Natural killer cell treated with Interleukin-12 subunit alpha and Interleukin-12 subunit beta and Interleukin-15 and Interleukin-18, amount 100 ng/mL, for 72 hours (primary cell): ENCODE measurements around the gene STAP2. TPM values are rescaled to one million over a fixed set of nuclear protein-coding genes. Genes with fewer than 3 reads are reported as not detected.

ENCODE experiments used
- ATAC-seq, 2 donors: fragments of 150-1000 bp; cut with Tn5 transposase in 1 of 2; sonication (Bioruptor Pico), chemical (Tn5 transposase) in 1 of 2; 2 replicates each; pipeline ENCODE4 v1.10.0; 2021
- DNase-seq: peaks from one replicate; pipeline ENCODE4 v3.0.0; 2022; ENCODE audit warnings: low spot score
- H3K27ac Mint-ChIP-seq, 2 donors: 1 replicate in 1 of 2; 2 replicates in 1 of 2; pipeline ENCODE4 v1.8.0; 2022; ENCODE audit warnings: mixed read lengths in 2 of 2, mild to moderate bottlenecking in 1 of 2, moderate library complexity in 1 of 2
- H3K27me3 Mint-ChIP-seq, 2 donors: 1 replicate in 1 of 2; 2 replicates in 1 of 2; pipeline ENCODE4 v1.8.0; 2022; ENCODE audit warnings: mixed read lengths in 2 of 2
- H3K36me3 Mint-ChIP-seq: one replicate; pipeline ENCODE4 v1.8.0; 2022; ENCODE audit warnings: mixed read lengths
- H3K4me1 Mint-ChIP-seq, 2 donors: 1 replicate in 1 of 2; 2 replicates in 1 of 2; pipeline ENCODE4 v1.8.0; 2022; ENCODE audit warnings: low read depth in 2 of 2, mixed read lengths in 2 of 2, mild to moderate bottlenecking in 1 of 2
- H3K4me3 Mint-ChIP-seq: one replicate; pipeline ENCODE4 v1.8.0; 2022; ENCODE audit warnings: mixed read lengths
- H3K9me3 Mint-ChIP-seq: 2 replicates; pipeline ENCODE4 v1.8.0; 2022; ENCODE audit warnings: mixed read lengths
- total RNA-seq, 2 donors: library from RNA; stranded (reverse); gene quantifications; one replicate each; pipeline ENCODE4 v1.2.3, GENCODE V29; 2022

The STAP2 gene
- total RNA-seq, 2 donors from 2014 or later, result 7.3 to 12.8 TPM

- Mint-ChIP-seq H3K27ac (peak overlapping the region in 1 of 2 donors; percentile 93), H3K27me3 (no peaks in the 10 kb centered on the region), H3K9me3 (no peaks in the 10 kb centered on the region), H3K4me3 (no peak overlapping the region), H3K36me3 (no peaks in the 10 kb centered on the region), H3K4me1 (peaks cover 22 to 26% of the 10 kb centered on the region in 2 donors)
- ATAC-seq (no peak), DNase-seq (no peak)
These were observed 27.4 kb upstream of the STAP2 start for GRCh38 chr19:4365791-4366665.

DNA sequence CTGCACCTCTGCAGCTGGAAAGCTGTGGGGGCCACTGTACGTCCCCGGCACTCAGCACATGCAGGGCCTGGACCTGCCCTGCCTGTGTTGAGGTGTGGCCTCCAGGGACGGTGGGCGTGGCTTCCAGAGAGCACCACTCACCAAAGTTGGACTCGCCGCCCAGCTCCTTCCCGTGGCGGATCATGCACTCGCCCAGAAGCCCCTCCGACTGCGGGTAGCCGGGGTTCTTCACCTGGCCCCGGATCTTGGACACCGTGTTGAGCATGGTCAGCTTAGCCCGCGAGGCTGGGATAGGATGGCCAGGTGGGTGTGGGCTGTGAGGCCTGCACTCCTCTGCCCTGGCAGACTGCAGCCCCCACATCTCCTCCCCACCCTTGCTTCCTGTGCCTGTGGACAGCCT lies 26.7 kb upstream of the STAP2 start:
- peak overlapping the region in 1 of 2 donors; percentile 93 for H3K27ac Mint-ChIP-seq
- no peak for DNase-seq
- ATAC-seq, result no peak
- H3K36me3 Mint-ChIP-seq, result no peaks in the 10 kb centered on the region
- no peaks in the 10 kb centered on the region for H3K9me3 Mint-ChIP-seq
- H3K4me1 Mint-ChIP-seq, result peaks cover 15 to 23% of the 10 kb centered on the region in 2 donors
- no peak overlapping the region for H3K4me3 Mint-ChIP-seq
- H3K27me3 Mint-ChIP-seq, result no peaks in the 10 kb centered on the region

DNA sequence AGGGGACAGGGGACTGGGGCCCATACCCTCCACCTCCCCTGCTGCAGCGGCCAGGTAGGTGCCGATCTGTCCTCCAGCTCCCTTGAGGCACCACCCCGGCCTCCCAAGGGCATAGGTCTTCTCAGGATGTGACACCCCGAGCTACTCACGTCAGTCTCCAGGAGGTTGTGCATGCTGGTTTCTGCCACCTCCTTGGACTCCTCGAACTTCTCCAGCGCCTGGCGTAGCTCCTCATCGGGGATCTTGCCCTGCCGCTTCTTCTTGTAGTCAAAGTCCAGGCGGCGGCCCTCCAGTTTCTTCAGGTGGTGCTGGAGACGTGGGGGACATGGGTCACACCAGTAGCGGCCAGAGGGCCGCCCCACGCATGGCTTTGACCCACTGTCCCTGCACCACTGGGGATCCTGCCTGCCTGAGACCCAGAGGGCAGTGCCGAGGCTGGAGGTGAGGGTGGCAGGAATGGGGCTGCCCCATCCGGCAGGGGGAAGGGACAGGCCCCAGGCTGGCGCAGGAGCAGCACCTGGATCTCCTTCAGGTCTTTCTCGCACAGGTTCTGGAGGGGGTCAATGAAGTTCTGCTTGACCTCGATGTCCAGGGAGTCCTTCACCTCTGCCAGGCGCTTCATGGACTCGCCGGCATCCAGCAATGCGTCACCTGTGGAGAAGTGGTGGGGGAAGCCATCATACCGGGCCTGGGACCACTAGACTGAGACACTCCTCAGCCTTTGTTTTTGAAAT lies 25.1 kb upstream of the STAP2 start:
- no peak overlapping the region for H3K27ac Mint-ChIP-seq
- H3K9me3 Mint-ChIP-seq, result no peaks in the 10 kb centered on the region
- H3K4me3 Mint-ChIP-seq, result no peak overlapping the region
- peaks cover 4 to 15% of the 10 kb centered on the region in 2 donors for H3K4me1 Mint-ChIP-seq
- DNase-seq (no peak), ATAC-seq (no peak)
- no peaks in the 10 kb centered on the region for H3K27me3 Mint-ChIP-seq
- H3K36me3 Mint-ChIP-seq, result no peaks in the 10 kb centered on the region

GRCh38 chr19:4362831-4363545 lies 24.4 kb upstream of the STAP2 start:
- Mint-ChIP-seq H3K4me3 (no peak overlapping the region), H3K27me3 (no peaks in the 10 kb centered on the region), H3K9me3 (no peaks in the 10 kb centered on the region), H3K27ac (no peak overlapping the region), H3K36me3 (no peaks in the 10 kb centered on the region), H3K4me1 (peaks cover 0 to 10% of the 10 kb centered on the region in 2 donors)
- DNase-seq, result no peak
- ATAC-seq, result no peak

- Mint-ChIP-seq H3K9me3 (no peaks in the 10 kb centered on the region), H3K4me3 (no peak overlapping the region), H3K27ac (no peak overlapping the region), H3K36me3 (no peaks in the 10 kb centered on the region), H3K4me1 (peaks cover 0 to 7% of the 10 kb centered on the region in 2 donors), H3K27me3 (no peaks in the 10 kb centered on the region)
- no peak for ATAC-seq
- DNase-seq, result no peak
These were observed 23.6 kb upstream of the STAP2 start for GRCh38 chr19:4362101-4362828.

DNA sequence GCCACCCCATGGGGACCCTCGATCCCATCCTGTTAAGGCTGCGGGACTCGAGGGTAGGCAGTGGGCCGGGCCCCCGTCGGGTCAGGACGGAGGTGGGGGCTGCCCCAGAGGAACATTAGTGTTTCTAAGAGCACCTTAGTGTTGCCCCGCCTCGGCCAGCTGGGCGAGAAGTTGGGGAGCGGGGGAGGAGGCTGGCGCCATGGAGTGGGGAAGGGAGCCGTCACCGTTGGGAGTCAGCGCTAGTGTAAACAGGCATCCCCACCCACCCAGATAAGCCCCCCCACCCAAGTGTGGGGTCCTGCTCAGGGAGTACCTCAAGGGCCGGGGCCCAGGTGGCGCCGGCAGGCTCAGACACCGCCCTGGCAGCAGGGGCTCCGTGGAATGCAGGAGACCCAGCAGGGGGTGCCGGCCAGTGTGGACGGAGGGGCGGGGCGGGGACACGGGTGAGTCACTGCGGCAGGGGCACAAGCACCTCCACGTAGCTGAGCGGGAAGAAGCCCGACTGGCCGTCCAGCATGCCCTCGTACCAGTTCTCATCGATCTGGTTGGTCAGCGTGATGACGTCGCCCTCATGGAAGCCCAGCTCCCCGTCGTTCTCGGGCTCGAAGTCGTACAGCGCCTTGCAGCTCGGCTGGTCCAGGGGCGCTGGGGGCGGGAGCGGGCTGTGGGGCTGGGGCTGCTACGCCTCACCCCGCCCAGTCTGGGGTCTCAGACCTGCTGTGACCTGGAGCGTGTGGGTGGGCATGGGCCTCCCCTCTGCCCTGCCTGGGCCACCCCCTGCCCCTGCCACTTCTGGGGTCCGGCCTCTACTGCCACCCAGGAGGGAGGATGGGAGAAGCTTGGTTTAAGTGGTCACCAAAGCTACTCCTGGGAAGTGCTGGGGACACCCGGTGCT lies 22.8 kb upstream of the STAP2 start:
- H3K27ac Mint-ChIP-seq, result no peak overlapping the region
- H3K4me3 Mint-ChIP-seq, result no peak overlapping the region
- no peaks in the 10 kb centered on the region for H3K36me3 Mint-ChIP-seq
- ATAC-seq (no peak), DNase-seq (no peak)
- H3K9me3 Mint-ChIP-seq, result no peaks in the 10 kb centered on the region
- H3K27me3 Mint-ChIP-seq, result no peaks in the 10 kb centered on the region
- H3K4me1 Mint-ChIP-seq, result peaks cover 0 to 4% of the 10 kb centered on the region in 2 donors

GRCh38 chr19:4360641-4361151 lies 22.1 kb upstream of the STAP2 start:
- no peak for ATAC-seq
- no peak overlapping the region for H3K4me3 Mint-ChIP-seq
- H3K27ac Mint-ChIP-seq, result peak overlapping the region in 1 of 2 donors; percentile 61
- no peaks in the 10 kb centered on the region for H3K27me3 Mint-ChIP-seq
- H3K36me3 Mint-ChIP-seq, result no peaks in the 10 kb centered on the region
- no peaks in the 10 kb centered on the region for H3K9me3 Mint-ChIP-seq
- no peak for DNase-seq
- H3K4me1 Mint-ChIP-seq, result peaks cover 0 to 4% of the 10 kb centered on the region in 2 donors

- peak overlapping the region in 1 of 2 donors; percentile 61 for H3K27ac Mint-ChIP-seq
- H3K4me3 Mint-ChIP-seq, result no peak overlapping the region
- no peaks in the 10 kb centered on the region for H3K27me3 Mint-ChIP-seq
- DNase-seq (no peak), ATAC-seq (no peak)
- no peaks in the 10 kb centered on the region for H3K36me3 Mint-ChIP-seq
- no peaks in the 10 kb centered on the region for H3K9me3 Mint-ChIP-seq
- H3K4me1 Mint-ChIP-seq, result peaks cover 0 to 4% of the 10 kb centered on the region in 2 donors
These were observed 21.5 kb upstream of the STAP2 start for GRCh38 chr19:4360081-4360569.

- Mint-ChIP-seq H3K9me3 (no peaks in the 10 kb centered on the region), H3K4me1 (peaks cover 0 to 4% of the 10 kb centered on the region in 2 donors), H3K36me3 (no peaks in the 10 kb centered on the region), H3K27me3 (no peaks in the 10 kb centered on the region), H3K27ac (no peak overlapping the region), H3K4me3 (no peak overlapping the region)
- ATAC-seq, result no peak
- DNase-seq, result no peak
These were observed 21.0 kb upstream of the STAP2 start for GRCh38 chr19:4359627-4360000.

- Mint-ChIP-seq H3K4me3 (no peak overlapping the region), H3K9me3 (no peaks in the 10 kb centered on the region), H3K36me3 (no peaks in the 10 kb centered on the region), H3K27ac (peak overlapping the region in 1 of 2 donors; percentile 53), H3K4me1 (peaks cover 0 to 4% of the 10 kb centered on the region in 2 donors), H3K27me3 (no peaks in the 10 kb centered on the region)
- ATAC-seq, result no peak
- no peak for DNase-seq
These were observed 20.3 kb upstream of the STAP2 start for GRCh38 chr19:4358709-4359626.

GRCh38 chr19:4357921-4358326 lies 19.3 kb upstream of the STAP2 start:
- no peak overlapping the region for H3K27ac Mint-ChIP-seq
- no peak for DNase-seq
- H3K4me1 Mint-ChIP-seq, result peaks cover 0 to 4% of the 10 kb centered on the region in 2 donors
- no peak overlapping the region for H3K4me3 Mint-ChIP-seq
- H3K36me3 Mint-ChIP-seq, result no peaks in the 10 kb centered on the region
- no peaks in the 10 kb centered on the region for H3K9me3 Mint-ChIP-seq
- no peak for ATAC-seq
- H3K27me3 Mint-ChIP-seq, result no peaks in the 10 kb centered on the region
